ENCODE results near the gene CTAGE1. TPM values are rescaled to one million over a fixed set of nuclear protein-coding genes. Genes with fewer than 3 reads are reported as not detected.
"Not testable (repeated sequence)": the region's sequence is repeated elsewhere in the genome, so short reads cannot be mapped to it uniquely, and the experiment has no call there.

Gene CTAGE1
- total and polyA plus RNA-seq, 10 of the 15 experiments (the other 5 are each of a cell fraction or from before 2014, with no cell fraction given) = 0.01 TPM; not detected in 9

DNA sequence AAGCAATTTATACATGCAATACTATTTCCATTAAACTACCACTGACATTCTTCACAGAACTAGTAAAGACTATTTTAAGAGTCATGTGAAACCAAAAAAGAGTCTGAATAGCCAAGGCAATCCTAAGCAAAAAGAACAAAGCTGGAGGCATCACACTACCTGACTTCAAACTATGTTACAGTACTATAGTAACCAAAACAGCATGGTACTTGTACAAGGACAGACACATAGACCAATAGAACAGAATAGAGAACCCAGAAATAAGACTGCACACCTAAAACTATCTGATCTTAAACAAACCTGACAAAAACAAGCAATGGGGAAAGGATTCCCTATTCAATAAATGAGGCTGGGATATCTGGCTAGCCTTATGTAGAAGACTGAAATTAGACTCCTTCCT lies 32.0 kb upstream of the CTAGE1 start:
- SMC1A ChIA-PET (ENCODE audit: uncharacterized antibody, unreplicated experiment) = not testable (repeated sequence)

GRCh38 chr18:22448238-22448637 lies 30.5 kb upstream of the CTAGE1 start:
- H4K20me1 ChIP-seq (ENCODE audit: control insufficient read depth, insufficient read depth) = no peaks in the 10 kb centered on the region
- H2AFZ ChIP-seq (ENCODE audit: control insufficient read depth, low read depth, low read length) = no peak overlapping the region
- no peaks in the 10 kb centered on the region for H3K9me3 ChIP-seq (replicated peaks; ENCODE audit: control insufficient read depth, insufficient read depth, low read length)
- no peak overlapping the region for H3K4me2 ChIP-seq (ENCODE audit: control insufficient read depth, insufficient read depth)
- no peaks in the 10 kb centered on the region for H3K27me3 ChIP-seq (replicated peaks in 1 of 2; ENCODE audit: control insufficient read depth in 2 of 2, insufficient read depth in 2 of 2, low read length in 1 of 2)
- no peak overlapping the region for H3K4me3 ChIP-seq
- no peak overlapping the region for H3K27ac ChIP-seq (ENCODE audit: control insufficient read depth, insufficient read depth)
- DNase-seq (ENCODE audit: low read depth, low spot score) = no peak
- no peak for FAIRE-seq
- H3K36me3 ChIP-seq (ENCODE audit: control insufficient read depth in 2 of 2, insufficient read depth in 2 of 2, low read length in 1 of 2) = no peaks in the 10 kb centered on the region
- intact Hi-C loops (cut with micrococcal nuclease; ENCODE audit: unreplicated experiment) (no loop called here), in situ Hi-C loops (cut with MboI) (no loop called here)
- SMC1A ChIA-PET (ENCODE audit: uncharacterized antibody, unreplicated experiment) = interaction anchor here (1.5 kb wide), 1 partner anchor 1739 kb away, joined by 4 read pairs; no protein-coding TSS in a partner anchor
- RAD21 ChIA-PET (ENCODE audit: unreplicated experiment) = no interaction called here
- H3K9ac ChIP-seq (ENCODE audit: control insufficient read depth, insufficient read depth, low read length) = no peak overlapping the region
- CTCF ChIA-PET = no interaction called here
- H3K79me2 ChIP-seq (ENCODE audit: control insufficient read depth, insufficient read depth, low read length) = no peaks in the 10 kb centered on the region
- TF ChIP-seq NR2F1 (conservative IDR thresholded peaks at IDR 0.05) = no peak
- no peak for TF ChIP-seq SREBF2 (IDR thresholded peaks at IDR 0.05; ENCODE audit: low read length)
- TF ChIP-seq CBX3 (IDR thresholded peaks at IDR 0.05; ENCODE audit: borderline replicate concordance, low read depth) = no peak
- no peak for TF ChIP-seq YBX1 (IDR thresholded peaks at IDR 0.05)
- no peak for TF ChIP-seq CHD2 (IDR thresholded peaks at IDR 0.05; ENCODE audit: borderline replicate concordance, low read depth, low read length)
- no peak for TF ChIP-seq ZNF274 (IDR thresholded peaks at IDR 0.05; ENCODE audit: insufficient read depth, insufficient read length)
- TF ChIP-seq TAF1 (IDR thresholded peaks at IDR 0.05; ENCODE audit: borderline replicate concordance, low read depth, low read length) = no peak
- no peak for TF ChIP-seq RFX5 (IDR thresholded peaks at IDR 0.05; ENCODE audit: low read depth, low read length)
- TF ChIP-seq SUPT20H (IDR thresholded peaks at IDR 0.05; ENCODE audit: borderline replicate concordance, control insufficient read depth, low read depth, low read length) = no peak
- TF ChIP-seq ATF7 (IDR thresholded peaks at IDR 0.05; ENCODE audit: low read depth) = no peak
- no peak for TF ChIP-seq ZNF384 (IDR thresholded peaks at IDR 0.05; ENCODE audit: borderline replicate concordance, low read depth, low read length)
- no peak for TF ChIP-seq SIN3A (IDR thresholded peaks at IDR 0.05; ENCODE audit: low read depth, low read length)
- no peak for TF ChIP-seq CBFB (IDR thresholded peaks at IDR 0.05; ENCODE audit: low read depth)
- TF ChIP-seq NR2C2 (IDR thresholded peaks at IDR 0.05; ENCODE audit: borderline replicate concordance, control insufficient read depth, insufficient read length, low read depth) = no peak
- no peak for TF ChIP-seq JUND (IDR thresholded peaks at IDR 0.05; ENCODE audit: low read depth, low read length)
- no peak for TF ChIP-seq NFYB (IDR thresholded peaks at IDR 0.05; ENCODE audit: insufficient read depth, low read depth, low read length)
- TF ChIP-seq MYB (IDR thresholded peaks at IDR 0.05; ENCODE audit: borderline replicate concordance, low read depth, low read length) = no peak
- no peak for ATAC-seq
- no TSS peak for BruUV-seq (replicated peaks)
- POLR2A ChIA-PET = no interaction called here
- no peaks in the 10 kb centered on the region for H3K4me1 ChIP-seq (ENCODE audit: control insufficient read depth, insufficient read depth, low read length)

More for the DNA sequence above, 32.0 kb upstream of the CTAGE1 start:
- BruUV-seq (replicated peaks); H3K9ac ChIP-seq (ENCODE audit: control insufficient read depth, insufficient read depth, low read length); DNase-seq (ENCODE audit: low read depth, low spot score); H3K27me3 ChIP-seq (replicated peaks in 1 of 2; ENCODE audit: control insufficient read depth in 2 of 2, insufficient read depth in 2 of 2, low read length in 1 of 2); FAIRE-seq; H3K27ac ChIP-seq (ENCODE audit: control insufficient read depth, insufficient read depth); ATAC-seq; H2AFZ ChIP-seq (ENCODE audit: control insufficient read depth, low read depth, low read length); CTCF ChIA-PET; H3K36me3 ChIP-seq (ENCODE audit: control insufficient read depth in 2 of 2, insufficient read depth in 2 of 2, low read length in 1 of 2); H3K4me2 ChIP-seq (ENCODE audit: control insufficient read depth, insufficient read depth); H3K4me3 ChIP-seq; RAD21 ChIA-PET (ENCODE audit: unreplicated experiment); H3K9me3 ChIP-seq (replicated peaks; ENCODE audit: control insufficient read depth, insufficient read depth, low read length); POLR2A ChIA-PET; H3K79me2 ChIP-seq (ENCODE audit: control insufficient read depth, insufficient read depth, low read length); in situ Hi-C loops (cut with MboI); H3K4me1 ChIP-seq (ENCODE audit: control insufficient read depth, insufficient read depth, low read length); H4K20me1 ChIP-seq (ENCODE audit: control insufficient read depth, insufficient read depth): not testable (repeated sequence)
- intact Hi-C loops (cut with micrococcal nuclease; ENCODE audit: unreplicated experiment) = loop anchor here (10.0 kb wide), 1 partner anchor 55 kb away; no protein-coding TSS in a partner anchor

All from GM12878 (cell line).